Measurements from ENCODE around the gene SIGLEC14. TPM values are rescaled to one million over a fixed set of nuclear protein-coding genes. Genes with fewer than 3 reads are reported as not detected.

The SIGLEC14 gene
- total RNA-seq, 1 donor from 2014 or later: not detected

DNA sequence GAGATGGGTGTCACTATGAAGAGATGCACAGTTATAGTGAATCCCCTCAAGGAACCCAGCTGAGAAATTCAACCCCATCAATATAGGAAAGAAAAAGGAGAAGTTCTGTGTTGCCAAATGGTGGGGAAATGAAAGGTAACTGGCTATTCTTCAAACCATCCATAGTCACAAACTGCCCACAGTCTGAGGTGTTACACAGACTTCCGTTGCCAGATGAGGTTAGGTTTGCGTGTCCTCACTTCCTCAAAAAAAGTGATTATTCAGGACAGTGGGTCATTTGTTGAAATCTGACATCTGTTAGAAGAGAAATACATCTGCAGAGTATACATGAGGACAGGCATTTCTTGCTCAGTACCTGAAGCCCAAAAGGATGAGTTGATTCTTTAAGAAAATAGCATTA, 25.4 kb downstream of the SIGLEC14 start:
- DNase-seq: no peak
- Mint-ChIP-seq H3K4me1 (ENCODE audit: low read depth, unreplicated experiment) (no peaks in the 10 kb centered on the region), H3K27me3 (ENCODE audit: unreplicated experiment) (no peaks in the 10 kb centered on the region), H3K36me3 (ENCODE audit: unreplicated experiment) (no peaks in the 10 kb centered on the region), H3K27ac (ENCODE audit: unreplicated experiment) (no peak overlapping the region), H3K4me3 (ENCODE audit: unreplicated experiment) (no peak overlapping the region), H3K9me3 (ENCODE audit: unreplicated experiment) (no peaks in the 10 kb centered on the region)
- TF ChIP-seq, protein P1, sequence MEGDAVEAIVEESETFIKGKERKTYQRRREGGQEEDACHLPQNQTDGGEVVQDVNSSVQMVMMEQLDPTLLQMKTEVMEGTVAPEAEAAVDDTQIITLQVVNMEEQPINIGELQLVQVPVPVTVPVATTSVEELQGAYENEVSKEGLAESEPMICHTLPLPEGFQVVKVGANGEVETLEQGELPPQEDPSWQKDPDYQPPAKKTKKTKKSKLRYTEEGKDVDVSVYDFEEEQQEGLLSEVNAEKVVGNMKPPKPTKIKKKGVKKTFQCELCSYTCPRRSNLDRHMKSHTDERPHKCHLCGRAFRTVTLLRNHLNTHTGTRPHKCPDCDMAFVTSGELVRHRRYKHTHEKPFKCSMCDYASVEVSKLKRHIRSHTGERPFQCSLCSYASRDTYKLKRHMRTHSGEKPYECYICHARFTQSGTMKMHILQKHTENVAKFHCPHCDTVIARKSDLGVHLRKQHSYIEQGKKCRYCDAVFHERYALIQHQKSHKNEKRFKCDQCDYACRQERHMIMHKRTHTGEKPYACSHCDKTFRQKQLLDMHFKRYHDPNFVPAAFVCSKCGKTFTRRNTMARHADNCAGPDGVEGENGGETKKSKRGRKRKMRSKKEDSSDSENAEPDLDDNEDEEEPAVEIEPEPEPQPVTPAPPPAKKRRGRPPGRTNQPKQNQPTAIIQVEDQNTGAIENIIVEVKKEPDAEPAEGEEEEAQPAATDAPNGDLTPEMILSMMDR (IDR thresholded peaks at IDR 0.05; ENCODE audit: partially characterized antibody, unreplicated experiment): no peak

DNA sequence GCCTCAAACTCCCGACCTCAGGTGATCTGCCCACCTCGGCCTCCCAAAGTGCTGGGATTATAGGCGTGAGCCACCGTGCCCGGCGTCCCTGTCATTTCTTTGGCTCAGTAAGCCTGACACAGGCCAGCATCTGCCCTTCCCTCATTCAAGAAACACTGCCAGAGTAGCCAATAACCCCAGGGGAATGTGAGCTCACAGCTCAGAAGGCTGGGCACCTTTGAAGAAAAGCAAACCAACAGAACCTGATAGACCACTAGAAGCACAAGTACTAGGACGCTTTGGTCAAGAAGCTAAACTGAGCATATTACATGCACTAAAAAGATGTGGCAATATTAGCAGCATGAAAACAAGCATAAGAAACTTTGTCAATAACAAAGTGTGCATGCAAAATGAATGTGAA, 30.6 kb downstream of the SIGLEC14 start:
- no peak overlapping the region for H3K27ac Mint-ChIP-seq (ENCODE audit: unreplicated experiment)
- no peaks in the 10 kb centered on the region for H3K27me3 Mint-ChIP-seq (ENCODE audit: unreplicated experiment)
- TF ChIP-seq, protein P1 (IDR thresholded peaks at IDR 0.05; ENCODE audit: partially characterized antibody, unreplicated experiment): no peak
- H3K4me3 Mint-ChIP-seq (ENCODE audit: unreplicated experiment): no peak overlapping the region
- H3K9me3 Mint-ChIP-seq (ENCODE audit: unreplicated experiment): peaks cover 8% of the 10 kb centered on the region
- no peaks in the 10 kb centered on the region for H3K36me3 Mint-ChIP-seq (ENCODE audit: unreplicated experiment)
- no peak for DNase-seq
- H3K4me1 Mint-ChIP-seq (ENCODE audit: low read depth, unreplicated experiment): no peaks in the 10 kb centered on the region

DNA sequence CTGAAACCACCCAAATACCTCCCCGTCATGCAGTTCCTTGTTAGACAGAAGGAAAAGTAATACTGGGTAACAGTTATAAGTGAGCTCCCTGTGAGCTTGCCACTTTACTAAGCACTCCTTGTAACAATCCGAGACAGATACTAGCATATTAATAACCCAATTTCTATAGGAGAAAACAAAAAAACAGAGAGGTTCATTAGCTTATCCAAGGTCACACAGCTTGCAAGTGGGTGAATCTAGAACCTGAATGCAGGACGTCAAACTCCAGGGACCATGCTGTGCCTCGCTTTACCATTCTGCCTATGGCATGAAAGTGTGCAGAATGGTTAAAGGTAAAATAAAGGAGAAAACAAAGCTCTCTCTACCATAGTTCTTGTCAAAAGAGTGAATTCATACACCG, 31.8 kb downstream of the SIGLEC14 start:
- Mint-ChIP-seq H3K9me3 (ENCODE audit: unreplicated experiment) (peaks cover 8% of the 10 kb centered on the region), H3K4me3 (ENCODE audit: unreplicated experiment) (no peak overlapping the region), H3K4me1 (ENCODE audit: low read depth, unreplicated experiment) (no peaks in the 10 kb centered on the region), H3K36me3 (ENCODE audit: unreplicated experiment) (no peaks in the 10 kb centered on the region), H3K27ac (ENCODE audit: unreplicated experiment) (no peak overlapping the region), H3K27me3 (ENCODE audit: unreplicated experiment) (no peaks in the 10 kb centered on the region)
- TF ChIP-seq, protein P1 (IDR thresholded peaks at IDR 0.05; ENCODE audit: partially characterized antibody, unreplicated experiment): no peak
- DNase-seq: no peak

DNA sequence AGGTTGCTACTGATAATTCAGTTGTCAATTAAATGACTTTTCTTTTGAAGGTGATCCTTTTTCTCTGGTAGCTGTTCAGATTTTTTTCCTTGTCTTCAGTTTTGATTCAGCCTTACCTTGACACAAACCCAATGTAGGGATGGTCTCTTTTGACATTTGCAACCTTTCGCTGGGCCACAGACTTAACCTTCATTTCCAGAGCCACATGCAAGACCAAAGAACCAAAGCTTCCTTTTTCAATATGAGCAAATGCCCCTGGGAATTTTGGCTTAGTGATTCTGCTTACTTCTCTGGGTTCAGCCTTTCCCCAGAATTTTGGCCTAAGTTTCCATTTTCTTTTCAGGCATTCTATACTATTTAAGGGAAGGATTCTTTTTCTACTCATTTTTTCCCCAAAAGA, 36.0 kb downstream of the SIGLEC14 start:
- H3K36me3 Mint-ChIP-seq (ENCODE audit: unreplicated experiment): no peaks in the 10 kb centered on the region
- TF ChIP-seq, protein P1 (IDR thresholded peaks at IDR 0.05; ENCODE audit: partially characterized antibody, unreplicated experiment): no peak

DNA sequence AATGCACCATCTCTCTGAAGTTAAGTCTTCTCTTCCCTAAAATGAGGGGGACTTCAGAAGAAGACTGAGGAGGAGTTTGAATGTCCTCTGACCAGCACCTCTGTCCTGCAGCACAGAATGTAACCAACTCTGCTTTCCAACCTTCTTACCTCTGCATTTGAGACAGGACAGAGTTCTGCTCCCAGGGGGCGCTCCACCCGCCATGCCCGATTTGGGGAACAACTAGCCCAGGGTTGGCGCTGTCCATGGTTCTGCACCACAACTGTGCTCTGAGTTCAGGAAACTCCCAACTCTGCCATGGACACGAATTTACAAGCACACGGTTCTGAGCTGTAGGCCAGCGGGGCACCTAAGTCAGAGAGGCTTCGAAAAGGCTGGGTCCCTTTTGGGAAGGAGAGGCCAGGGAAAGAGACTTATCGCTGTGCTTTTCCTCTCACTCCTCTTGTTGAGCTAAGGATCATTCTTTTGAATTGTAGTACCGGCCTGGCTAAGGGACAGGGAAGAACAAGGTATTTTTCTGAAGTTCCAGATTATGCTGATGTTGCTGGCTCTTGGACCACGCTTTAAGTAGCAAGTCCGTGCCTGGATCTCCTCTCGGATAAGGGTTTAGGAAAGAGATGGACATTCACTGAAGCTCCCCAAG, 38.6 kb downstream of the SIGLEC14 start:
- Mint-ChIP-seq H3K36me3 (ENCODE audit: unreplicated experiment) (peaks cover 4% of the 10 kb centered on the region), H3K4me3 (ENCODE audit: unreplicated experiment) (no peak overlapping the region), H3K4me1 (ENCODE audit: low read depth, unreplicated experiment) (no peaks in the 10 kb centered on the region), H3K27me3 (ENCODE audit: unreplicated experiment) (peaks cover 3% of the 10 kb centered on the region), H3K9me3 (ENCODE audit: unreplicated experiment) (peaks cover 1% of the 10 kb centered on the region), H3K27ac (ENCODE audit: unreplicated experiment) (no peak overlapping the region)
- DNase-seq: peak; percentile 45
- TF ChIP-seq, protein P1 (IDR thresholded peaks at IDR 0.05; ENCODE audit: partially characterized antibody, unreplicated experiment): peak; percentile 24

More for the DNA sequence above, 36.0 kb downstream of the SIGLEC14 start:
- Mint-ChIP-seq H3K4me1 (ENCODE audit: low read depth, unreplicated experiment) (no peaks in the 10 kb centered on the region), H3K27me3 (ENCODE audit: unreplicated experiment) (no peaks in the 10 kb centered on the region), H3K27ac (ENCODE audit: unreplicated experiment) (no peak overlapping the region), H3K9me3 (ENCODE audit: unreplicated experiment) (peaks cover 8% of the 10 kb centered on the region), H3K4me3 (ENCODE audit: unreplicated experiment) (no peak overlapping the region)
- DNase-seq: no peak
